ENCODE measurements around the gene OPA1.
A peak's percentile ranks its signal among the peaks of the same experiment; 100 is the strongest.

DNA sequence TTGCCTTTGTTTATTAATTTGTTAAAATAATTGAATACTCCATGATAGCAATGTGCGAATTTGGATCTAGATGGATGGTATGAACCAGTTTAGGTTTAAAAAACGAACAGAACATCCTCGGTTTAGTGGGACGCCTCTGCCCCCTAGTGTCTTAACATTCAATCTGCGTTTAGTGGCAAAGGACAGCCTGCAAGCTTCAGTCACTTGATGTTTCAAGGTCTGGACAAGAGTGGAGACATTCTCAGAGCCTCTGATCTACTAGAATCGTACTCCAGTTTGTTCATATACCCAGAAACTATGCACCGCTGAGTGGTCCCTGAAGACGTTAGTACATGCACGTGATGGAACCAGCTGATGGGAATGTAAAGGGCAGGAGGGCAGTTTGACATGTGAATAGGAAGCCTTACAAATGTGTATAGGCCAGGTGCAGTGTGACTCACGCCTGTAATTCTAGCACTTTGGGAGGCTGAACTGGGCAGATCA lies 20.5 kb upstream of the OPA1 start:
- TF ChIP-seq, protein P1, sequence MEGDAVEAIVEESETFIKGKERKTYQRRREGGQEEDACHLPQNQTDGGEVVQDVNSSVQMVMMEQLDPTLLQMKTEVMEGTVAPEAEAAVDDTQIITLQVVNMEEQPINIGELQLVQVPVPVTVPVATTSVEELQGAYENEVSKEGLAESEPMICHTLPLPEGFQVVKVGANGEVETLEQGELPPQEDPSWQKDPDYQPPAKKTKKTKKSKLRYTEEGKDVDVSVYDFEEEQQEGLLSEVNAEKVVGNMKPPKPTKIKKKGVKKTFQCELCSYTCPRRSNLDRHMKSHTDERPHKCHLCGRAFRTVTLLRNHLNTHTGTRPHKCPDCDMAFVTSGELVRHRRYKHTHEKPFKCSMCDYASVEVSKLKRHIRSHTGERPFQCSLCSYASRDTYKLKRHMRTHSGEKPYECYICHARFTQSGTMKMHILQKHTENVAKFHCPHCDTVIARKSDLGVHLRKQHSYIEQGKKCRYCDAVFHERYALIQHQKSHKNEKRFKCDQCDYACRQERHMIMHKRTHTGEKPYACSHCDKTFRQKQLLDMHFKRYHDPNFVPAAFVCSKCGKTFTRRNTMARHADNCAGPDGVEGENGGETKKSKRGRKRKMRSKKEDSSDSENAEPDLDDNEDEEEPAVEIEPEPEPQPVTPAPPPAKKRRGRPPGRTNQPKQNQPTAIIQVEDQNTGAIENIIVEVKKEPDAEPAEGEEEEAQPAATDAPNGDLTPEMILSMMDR (IDR thresholded peaks at IDR 0.05): peak; percentile 57 to 67 (median 59)
- no peak for TF ChIP-seq POLR2A (IDR thresholded peaks at IDR 0.05)

Data from uterus (tissue), 2 donors.